HG03039 (cell line): ENCODE measurements around the gene CD180.

Experiments
- ATAC-seq: cut with Tn5 transposase; IDR thresholded peaks from one replicate; pipeline ENCODE4 v1.9.1; 2021; ENCODE audit warnings: mild to moderate bottlenecking, moderate library complexity; ENCODE audit not compliant: unreplicated experiment

CD180 gene

GRCh38 chr5:67163863-67164595 lies 32.6 kb downstream of the CD180 start:
- no peak for ATAC-seq

DNA sequence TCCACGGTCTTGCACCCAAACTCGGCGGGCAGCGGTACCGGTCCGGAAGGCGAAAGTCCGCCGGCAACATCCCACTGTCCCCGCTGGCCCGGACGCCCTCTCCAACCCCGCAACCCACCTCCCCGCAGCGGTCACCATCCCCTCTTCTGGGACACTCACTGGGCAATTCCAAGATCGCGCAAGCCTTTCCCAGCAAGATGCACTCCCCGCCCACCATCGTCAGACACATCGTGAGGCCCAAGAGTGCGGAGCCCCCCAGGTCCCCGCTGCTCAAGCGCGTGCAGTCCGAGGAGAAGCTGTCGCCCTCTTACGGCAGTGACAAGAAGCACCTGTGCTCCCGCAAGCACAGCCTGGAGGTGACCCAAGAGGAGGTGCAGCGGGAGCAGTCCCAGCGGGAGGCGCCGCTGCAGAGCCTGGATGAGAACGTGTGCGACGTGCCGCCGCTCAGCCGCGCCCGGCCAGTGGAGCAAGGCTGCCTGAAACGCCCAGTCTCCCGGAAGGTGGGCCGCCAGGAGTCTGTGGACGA lies 33.3 kb downstream of the CD180 start:
- no peak for ATAC-seq

GRCh38 chr5:67161767-67162166 lies 34.8 kb downstream of the CD180 start:
- no peak for ATAC-seq

- no peak for ATAC-seq
Measured at GRCh38 chr5:67160985-67161384, 35.6 kb downstream of the CD180 start.

GRCh38 chr5:67160272-67160671 lies 36.3 kb downstream of the CD180 start:
- no peak for ATAC-seq

DNA sequence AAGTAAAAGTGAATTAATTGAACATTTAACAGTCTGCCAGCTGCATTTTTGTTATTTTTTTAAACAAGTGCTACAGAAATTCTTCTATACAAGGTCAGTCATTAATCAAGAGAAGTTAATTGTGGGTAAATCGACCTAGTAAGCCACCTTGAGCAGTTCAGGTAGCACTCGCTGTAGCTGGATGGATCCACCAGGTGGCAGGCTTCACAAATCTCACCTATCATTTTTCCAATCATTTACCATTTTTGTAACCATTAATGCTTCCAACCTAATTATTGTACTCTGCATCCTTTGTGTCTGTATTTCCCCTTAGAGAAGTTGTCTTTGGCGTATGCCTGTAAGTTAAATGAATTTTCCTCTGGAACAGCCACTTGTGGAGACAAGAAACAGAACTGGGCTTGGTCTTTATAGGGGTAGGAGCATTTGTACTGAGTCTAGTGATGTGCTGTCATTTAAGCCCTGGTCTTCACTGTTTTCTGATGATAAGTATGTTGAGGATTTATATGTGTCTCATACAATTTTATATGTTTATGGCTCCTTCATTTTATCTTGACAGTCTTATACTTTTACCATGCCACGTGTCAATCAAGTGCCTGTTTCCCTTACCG lies 39.5 kb downstream of the CD180 start:
- ATAC-seq = no peak

DNA sequence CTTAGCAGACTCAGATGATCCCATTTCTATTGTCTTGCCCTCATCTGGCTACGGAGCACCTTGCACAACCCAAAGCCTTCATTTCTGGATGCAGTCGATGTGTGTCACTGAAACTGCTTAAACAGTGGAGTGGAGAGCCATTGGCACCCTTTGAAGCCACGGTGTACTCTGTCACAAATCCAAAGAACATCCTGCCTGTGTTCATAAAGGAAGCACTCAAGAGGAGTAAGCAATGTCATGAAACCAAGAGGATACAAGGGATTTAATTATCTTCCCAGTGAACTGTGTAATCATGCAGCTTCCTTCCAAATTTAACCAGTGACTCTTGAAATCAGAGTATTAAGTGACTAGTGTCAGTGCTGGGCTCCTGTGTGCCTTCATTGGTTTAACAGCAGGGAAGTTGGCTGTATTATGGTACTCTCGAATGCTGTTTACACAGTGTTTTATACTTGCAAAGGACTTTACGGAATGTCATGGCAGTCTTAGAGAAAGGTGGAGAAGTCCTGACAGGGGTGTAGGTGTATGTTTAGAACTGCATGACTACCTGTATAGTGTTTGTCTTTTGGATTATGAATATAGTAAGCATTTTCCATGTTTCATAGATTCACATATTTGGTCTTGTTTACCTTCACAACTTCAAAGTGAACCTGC lies 41.9 kb downstream of the CD180 start:
- ATAC-seq = no peak

DNA sequence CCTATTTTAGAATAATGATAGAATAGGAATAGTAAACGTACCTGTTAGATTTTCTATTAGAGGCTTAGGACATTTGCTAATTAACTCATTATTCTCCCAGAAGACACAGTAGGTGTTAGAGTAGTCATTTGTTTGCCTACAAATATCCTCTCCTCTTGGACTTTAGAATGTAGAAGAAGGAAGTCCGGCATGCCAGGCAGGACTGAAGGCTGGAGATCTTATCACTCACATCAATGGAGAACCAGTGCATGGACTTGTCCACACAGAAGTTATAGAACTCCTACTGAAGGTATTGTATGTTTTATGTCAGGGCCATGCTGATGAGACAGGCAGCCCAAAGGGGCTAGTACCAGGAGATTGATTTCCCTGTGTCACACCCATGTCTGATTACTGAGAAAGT lies 43.3 kb downstream of the CD180 start:
- no peak for ATAC-seq

DNA sequence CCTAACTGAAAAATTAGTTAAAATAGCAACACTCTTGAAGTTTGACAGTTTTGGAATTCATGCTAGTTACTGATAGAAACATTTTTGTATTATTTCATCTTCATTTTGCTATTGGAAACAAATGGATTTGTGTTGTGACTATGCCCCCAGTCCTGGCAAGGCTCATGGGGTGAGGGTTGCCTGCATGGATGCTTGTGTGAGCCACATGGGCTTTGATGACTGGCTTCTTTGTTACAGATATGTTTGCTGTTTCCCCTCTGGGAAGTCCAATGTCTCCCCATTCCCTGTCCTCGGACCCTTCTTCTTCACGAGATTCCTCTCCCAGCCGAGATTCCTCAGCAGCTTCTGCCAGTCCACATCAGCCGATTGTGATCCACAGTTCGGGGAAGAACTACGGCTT lies 44.2 kb downstream of the CD180 start:
- ATAC-seq = no peak

DNA sequence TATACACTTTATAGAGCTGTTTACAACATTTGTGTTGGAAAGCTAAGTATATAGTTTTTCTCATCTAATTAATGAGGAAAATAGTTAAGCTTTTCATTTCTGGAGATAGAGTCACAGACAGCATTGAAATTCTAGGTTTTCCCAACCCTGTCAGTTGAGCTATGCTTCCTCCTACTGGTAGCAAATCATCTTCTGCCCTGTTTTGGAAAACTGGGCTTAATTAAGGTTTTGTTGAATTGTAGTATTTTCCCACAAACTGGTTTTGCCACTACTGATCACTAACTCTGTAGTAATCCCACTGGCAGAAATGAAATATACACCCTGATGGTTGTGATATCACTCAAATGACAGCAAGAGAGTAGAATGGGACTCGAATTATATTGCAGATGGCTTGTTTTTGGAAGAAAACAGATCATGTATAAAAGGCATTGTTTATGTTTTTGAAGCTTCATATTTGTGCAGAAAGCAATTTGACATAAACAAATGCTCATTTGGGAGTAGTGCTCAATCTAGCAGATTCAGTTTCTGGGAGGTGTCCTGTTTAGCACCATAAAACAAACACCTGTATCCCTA lies 46.6 kb downstream of the CD180 start:
- no peak for ATAC-seq

DNA sequence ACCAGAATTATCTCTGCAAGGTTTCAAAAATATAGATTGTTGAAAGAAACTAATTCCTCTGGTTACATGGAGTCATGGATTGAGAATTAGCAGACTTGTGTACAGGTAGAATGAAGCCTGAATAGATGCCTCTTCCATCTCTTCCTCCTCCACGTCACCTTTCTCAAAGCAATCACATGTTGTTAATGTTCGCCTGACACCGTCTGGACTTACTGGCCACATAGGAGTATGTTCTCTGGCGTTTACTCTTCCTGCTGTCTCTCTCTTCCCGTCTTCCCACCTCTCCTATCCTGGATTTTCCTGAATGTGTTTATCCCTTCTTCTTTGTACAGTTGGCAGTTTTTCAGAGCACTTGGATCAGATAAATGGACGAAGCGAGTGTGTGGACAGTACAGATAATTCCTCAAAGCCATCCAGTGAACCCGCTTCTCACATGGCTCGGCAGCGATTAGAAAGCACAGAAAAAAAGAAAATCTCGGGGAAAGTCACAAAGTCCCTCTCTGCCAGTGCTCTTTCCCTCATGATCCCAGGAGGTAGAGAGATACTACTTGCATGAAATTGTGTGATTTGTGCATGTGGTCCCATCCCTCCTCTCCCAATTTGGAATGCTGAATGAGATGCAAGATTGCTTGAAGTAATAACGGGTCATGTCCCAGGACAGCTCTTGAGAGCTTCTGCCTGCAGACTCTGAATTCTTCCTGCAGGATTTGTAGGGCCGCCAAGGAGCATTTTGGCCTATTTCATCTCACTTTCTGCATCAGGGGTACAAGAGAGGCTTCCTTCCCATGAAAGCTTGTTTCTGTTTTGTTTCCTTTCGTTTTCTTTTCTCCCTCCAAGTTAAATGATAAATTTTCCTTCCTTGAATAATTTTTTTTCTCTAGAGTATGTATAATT lies 47.3 kb downstream of the CD180 start:
- ATAC-seq = no peak

- no peak for ATAC-seq
Measured at GRCh38 chr5:67147760-67148159, 48.8 kb downstream of the CD180 start.

DNA sequence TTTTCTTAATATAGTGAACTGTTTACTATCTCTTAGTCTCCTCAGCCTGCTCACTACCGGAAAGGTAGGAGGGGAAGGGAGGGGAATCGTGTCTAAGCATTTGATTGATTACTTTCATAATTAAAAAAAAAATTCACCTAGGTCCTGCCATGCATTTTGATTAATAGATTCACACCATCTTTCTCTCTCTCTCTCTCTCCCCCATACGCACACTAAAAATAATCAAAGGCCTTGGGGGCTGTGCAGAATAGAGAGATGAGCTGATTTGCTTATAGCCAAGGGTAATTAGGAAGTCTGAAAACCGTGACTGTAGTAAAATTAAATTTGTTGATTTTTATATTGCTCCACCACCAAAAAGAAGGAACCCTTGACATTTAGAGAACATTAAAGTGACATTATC lies 49.6 kb downstream of the CD180 start:
- ATAC-seq = no peak

DNA sequence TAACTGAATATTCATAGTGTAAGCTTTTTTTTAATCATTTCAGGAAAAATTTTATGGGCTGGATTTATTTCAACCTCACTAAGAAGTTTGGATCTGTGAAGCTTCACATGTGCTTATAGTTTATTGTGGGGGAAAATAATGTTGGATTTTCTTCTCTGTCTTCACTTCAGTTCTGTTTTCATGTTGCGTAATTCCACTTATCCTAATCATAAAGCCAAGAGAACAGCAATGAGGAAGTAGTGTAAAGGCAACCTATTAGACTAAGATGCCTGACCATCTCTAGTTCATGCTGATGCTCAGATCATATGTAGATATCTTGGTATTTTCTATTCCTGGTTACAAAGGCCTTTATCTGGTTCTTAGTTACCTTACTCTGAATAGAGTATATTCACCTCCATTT lies 50.0 kb downstream of the CD180 start:
- ATAC-seq = no peak

GRCh38 chr5:67144183-67144639 lies 52.4 kb downstream of the CD180 start:
- no peak for ATAC-seq

DNA sequence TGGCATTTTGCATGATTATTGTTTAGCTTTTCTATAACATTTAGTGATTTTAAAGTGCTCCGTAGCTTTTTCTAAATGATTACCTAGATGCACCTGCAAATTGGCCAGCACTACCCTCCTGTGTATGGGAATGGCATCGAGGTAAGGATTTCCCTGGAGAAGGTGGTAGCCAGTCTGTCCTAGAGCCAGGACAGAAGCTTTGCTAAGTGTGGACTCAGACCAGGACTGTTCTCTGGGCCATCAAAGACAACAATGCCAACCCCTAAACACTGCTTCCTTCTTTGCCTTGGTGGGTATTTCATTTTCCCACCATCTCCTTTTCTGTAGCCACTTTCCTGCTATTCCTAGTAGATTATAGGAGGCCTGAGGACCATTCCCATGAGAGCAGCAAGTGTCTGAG lies 53.0 kb downstream of the CD180 start:
- no peak for ATAC-seq

DNA sequence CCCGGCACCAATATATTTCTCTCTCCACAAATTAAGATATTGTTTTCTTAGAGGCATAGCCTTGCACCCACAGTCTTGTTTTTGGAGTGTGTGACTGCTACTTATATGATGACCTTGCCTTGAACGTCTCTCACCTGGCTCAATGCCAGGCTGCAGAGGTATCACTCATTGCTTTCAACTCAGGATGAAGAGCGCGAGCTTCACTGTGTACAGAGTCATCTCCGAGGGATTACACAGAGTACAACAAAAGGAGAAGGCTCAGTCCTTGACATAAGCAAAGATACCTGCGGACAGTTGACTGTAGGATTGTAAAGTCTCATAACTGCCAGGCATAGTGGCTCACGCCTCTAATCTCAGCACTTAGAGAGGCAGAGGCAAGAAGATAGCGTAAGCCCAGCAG lies 53.8 kb downstream of the CD180 start:
- ATAC-seq = no peak

DNA sequence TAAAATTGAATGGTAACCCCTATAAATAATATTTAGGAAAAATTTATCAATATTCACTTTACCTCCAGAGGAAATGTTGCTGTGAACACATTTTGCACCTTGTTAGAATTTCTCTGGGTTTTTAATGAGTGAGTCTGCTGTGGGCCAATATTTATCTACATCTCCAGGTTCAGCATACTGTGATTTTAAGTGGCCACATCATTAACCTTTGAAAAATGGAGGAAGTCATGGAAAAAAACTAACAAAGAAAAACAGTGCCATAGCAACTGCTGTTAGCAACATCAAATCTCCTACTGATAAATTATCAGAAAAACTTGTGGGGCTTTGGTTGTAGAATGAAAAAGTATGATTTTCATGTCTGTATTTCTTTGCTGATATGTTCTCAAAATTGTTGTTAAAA lies 55.0 kb downstream of the CD180 start:
- no peak for ATAC-seq

- no peak for ATAC-seq
Measured at GRCh38 chr5:67140413-67140812, 56.2 kb downstream of the CD180 start.

DNA sequence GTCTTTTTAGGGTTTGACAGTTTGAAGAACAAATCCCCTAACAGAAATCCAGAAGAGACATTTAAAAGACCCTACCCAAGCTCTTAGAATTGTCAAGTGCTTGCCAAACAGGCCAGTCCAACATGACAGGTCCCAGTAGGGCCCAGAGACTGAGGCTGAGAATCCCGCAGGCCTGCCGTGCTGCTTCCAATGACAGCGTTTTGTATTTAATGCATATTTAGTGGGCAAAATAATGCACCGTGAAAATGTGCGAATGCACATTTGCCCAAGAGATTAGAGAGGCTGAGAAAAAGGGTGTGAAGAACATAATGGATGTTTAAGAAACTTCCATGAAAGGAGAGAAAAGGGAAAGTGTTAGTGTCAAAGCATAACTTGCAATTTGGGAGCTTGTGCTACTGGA lies 57.6 kb downstream of the CD180 start:
- ATAC-seq = no peak
